ENCODE measurements around the gene SPATA20.

DNA sequence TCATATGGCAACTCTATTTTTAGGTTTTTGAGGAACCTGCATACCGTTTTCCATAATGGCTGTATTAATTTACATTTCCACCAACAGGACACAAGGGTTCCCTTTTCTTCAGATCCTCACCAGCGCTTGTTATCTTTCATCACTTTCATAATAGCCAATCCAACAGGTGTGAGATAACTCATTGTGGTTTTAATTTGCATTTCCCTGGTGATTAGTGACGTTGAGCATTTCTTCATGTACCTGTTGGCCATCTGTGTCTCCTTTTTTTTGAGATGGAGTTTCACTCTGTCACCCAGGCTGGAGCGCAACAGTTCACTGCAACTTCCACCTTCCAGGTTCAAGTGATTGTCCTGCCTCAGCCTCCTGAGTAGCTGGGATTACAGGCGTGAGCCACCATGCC is 51.5 kb downstream of the SPATA20 start:
- TF ChIP-seq, protein P1, sequence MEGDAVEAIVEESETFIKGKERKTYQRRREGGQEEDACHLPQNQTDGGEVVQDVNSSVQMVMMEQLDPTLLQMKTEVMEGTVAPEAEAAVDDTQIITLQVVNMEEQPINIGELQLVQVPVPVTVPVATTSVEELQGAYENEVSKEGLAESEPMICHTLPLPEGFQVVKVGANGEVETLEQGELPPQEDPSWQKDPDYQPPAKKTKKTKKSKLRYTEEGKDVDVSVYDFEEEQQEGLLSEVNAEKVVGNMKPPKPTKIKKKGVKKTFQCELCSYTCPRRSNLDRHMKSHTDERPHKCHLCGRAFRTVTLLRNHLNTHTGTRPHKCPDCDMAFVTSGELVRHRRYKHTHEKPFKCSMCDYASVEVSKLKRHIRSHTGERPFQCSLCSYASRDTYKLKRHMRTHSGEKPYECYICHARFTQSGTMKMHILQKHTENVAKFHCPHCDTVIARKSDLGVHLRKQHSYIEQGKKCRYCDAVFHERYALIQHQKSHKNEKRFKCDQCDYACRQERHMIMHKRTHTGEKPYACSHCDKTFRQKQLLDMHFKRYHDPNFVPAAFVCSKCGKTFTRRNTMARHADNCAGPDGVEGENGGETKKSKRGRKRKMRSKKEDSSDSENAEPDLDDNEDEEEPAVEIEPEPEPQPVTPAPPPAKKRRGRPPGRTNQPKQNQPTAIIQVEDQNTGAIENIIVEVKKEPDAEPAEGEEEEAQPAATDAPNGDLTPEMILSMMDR (IDR thresholded peaks at IDR 0.05) = no peak
- TF ChIP-seq EZH2 (IDR thresholded peaks at IDR 0.05) (no peak), EZH2phosphoT487 (IDR thresholded peaks at IDR 0.05) (no peak)

All from neural progenitor cell (in vitro differentiated cells).